ENCODE data around the gene SLC22A5.

GRCh38 chr5:132426525-132427138, 57.1 kb downstream of the SLC22A5 start:
- no peak for TF ChIP-seq EZH2 (IDR thresholded peaks at IDR 0.05)
- no peak for TF ChIP-seq POLR2AphosphoS5 (IDR thresholded peaks at IDR 0.05; ENCODE audit: borderline replicate concordance, low read depth, low read length)

Measured in SK-N-MC (cell line).